ENCODE results near the gene COA7.
"Not testable (repeated sequence)": the region's sequence is repeated elsewhere in the genome, so short reads cannot be mapped to it uniquely, and the experiment has no call there.

The COA7 gene

GRCh38 chr1:52702886-52703787 lies 5.0 kb upstream of the COA7 start:
- DNase-seq: peak; percentile 91

- no peak for DNase-seq
Observed at GRCh38 chr1:52695627-52696026, 2.5 kb downstream of the COA7 start.

GRCh38 chr1:52693843-52694242 lies 4.3 kb downstream of the COA7 start:
- DNase-seq: no peak

- DNase-seq: not testable (repeated sequence)
Observed at GRCh38 chr1:52693351-52693750, 4.8 kb downstream of the COA7 start.

- DNase-seq: no peak
Observed at GRCh38 chr1:52692697-52693096, 5.5 kb downstream of the COA7 start.

- DNase-seq: no peak
Observed at GRCh38 chr1:52691821-52692220, 6.3 kb downstream of the COA7 start.

GRCh38 chr1:52686830-52687229 lies 11.3 kb downstream of the COA7 start:
- DNase-seq: no peak

GRCh38 chr1:52686261-52686751 lies 11.8 kb downstream of the COA7 start:
- DNase-seq: peak; percentile 75

- DNase-seq: no peak
Observed at GRCh38 chr1:52684545-52684944, 13.6 kb downstream of the COA7 start.

GRCh38 chr1:52683367-52683940 lies 14.7 kb downstream of the COA7 start:
- DNase-seq: no peak

- no peak for DNase-seq
Observed at GRCh38 chr1:52681136-52681535, 17.0 kb downstream of the COA7 start.

GRCh38 chr1:52680353-52680752 lies 17.8 kb downstream of the COA7 start:
- no peak for DNase-seq

- DNase-seq: no peak
Observed at GRCh38 chr1:52679498-52679897, 18.6 kb downstream of the COA7 start.

- no peak for DNase-seq
Observed at GRCh38 chr1:52679048-52679447, 19.1 kb downstream of the COA7 start.

- DNase-seq: peak; percentile 52
Observed at GRCh38 chr1:52677076-52677806, 20.9 kb downstream of the COA7 start.

- no peak for DNase-seq
Observed at GRCh38 chr1:52676249-52676903, 21.8 kb downstream of the COA7 start.

- peak; percentile 17 for DNase-seq
Observed at GRCh38 chr1:52674497-52675384, 23.4 kb downstream of the COA7 start.

- DNase-seq: no peak
Observed at GRCh38 chr1:52673513-52673912, 24.6 kb downstream of the COA7 start.

- DNase-seq: no peak
Observed at GRCh38 chr1:52672946-52673345, 25.2 kb downstream of the COA7 start.

- DNase-seq: no peak
Observed at GRCh38 chr1:52670604-52671003, 27.5 kb downstream of the COA7 start.

- no peak for DNase-seq
Observed at GRCh38 chr1:52669696-52670095, 28.5 kb downstream of the COA7 start.

GRCh38 chr1:52668711-52669110 lies 29.4 kb downstream of the COA7 start:
- DNase-seq: no peak

Measured in hematopoietic multipotent progenitor cell treated with erythropoietin and hydrocortisone succinate and interleukin-3 and kit ligand, for 8 days (in vitro differentiated cells).